Measurements from ENCODE around the gene BCL2L12. TPM values are rescaled to one million over a fixed set of nuclear protein-coding genes. Genes with fewer than 3 reads are reported as not detected.

Gene BCL2L12
- total RNA-seq, 1 donor from 2014 or later: 53.3 TPM

GRCh38 chr19:49665036-49665350 is 740 bp upstream of the BCL2L12 start:
- no peak for DNase-seq (ENCODE audit: low read depth)
- no peak for TF ChIP-seq CTCF (conservative IDR thresholded peaks at IDR 0.05; ENCODE audit: low read depth, low read length)
- H3K4me3 ChIP-seq (ENCODE audit: low read depth, low read length): peak overlapping the region; percentile 87

GRCh38 chr19:49666120-49666444 is 349 bp downstream of the BCL2L12 start:
- peak; percentile 7 for TF ChIP-seq CTCF (conservative IDR thresholded peaks at IDR 0.05; ENCODE audit: low read depth, low read length)
- no peak for DNase-seq (ENCODE audit: low read depth)
- H3K4me3 ChIP-seq (ENCODE audit: low read depth, low read length): peak overlapping the region; percentile 87

GRCh38 chr19:49667473-49667872 is 1.7 kb downstream of the BCL2L12 start:
- TF ChIP-seq CTCF (conservative IDR thresholded peaks at IDR 0.05; ENCODE audit: low read depth, low read length): no peak
- no peak overlapping the region for H3K4me3 ChIP-seq (ENCODE audit: low read depth, low read length)
- no peak for DNase-seq (ENCODE audit: low read depth)

- TF ChIP-seq CTCF (conservative IDR thresholded peaks at IDR 0.05; ENCODE audit: low read depth, low read length): no peak
- H3K4me3 ChIP-seq (ENCODE audit: low read depth, low read length): no peak overlapping the region
- DNase-seq (ENCODE audit: low read depth): no peak
Measured at GRCh38 chr19:49669516-49669915, 3.8 kb downstream of the BCL2L12 start.

- DNase-seq (ENCODE audit: low read depth): no peak
- TF ChIP-seq CTCF (conservative IDR thresholded peaks at IDR 0.05; ENCODE audit: low read depth, low read length): peak; percentile 95
- H3K4me3 ChIP-seq (ENCODE audit: low read depth, low read length): peak overlapping the region; percentile 43
Measured at GRCh38 chr19:49672131-49672919, 6.6 kb downstream of the BCL2L12 start.

- TF ChIP-seq CTCF (conservative IDR thresholded peaks at IDR 0.05; ENCODE audit: low read depth, low read length): no peak
- DNase-seq (ENCODE audit: low read depth): peak; percentile 93
- peak overlapping the region; percentile 55 for H3K4me3 ChIP-seq (ENCODE audit: low read depth, low read length)
Measured at GRCh38 chr19:49676136-49676783, 10.5 kb downstream of the BCL2L12 start.

- TF ChIP-seq CTCF (conservative IDR thresholded peaks at IDR 0.05; ENCODE audit: low read depth, low read length): no peak
- peak overlapping the region; percentile 100 for H3K4me3 ChIP-seq (ENCODE audit: low read depth, low read length)
- peak; percentile 99 for DNase-seq (ENCODE audit: low read depth)
Measured at GRCh38 chr19:49676784-49677230, 11.1 kb downstream of the BCL2L12 start.

Measured in epithelial cell of proximal tubule (primary cell).